Activated CD8-positive, alpha-beta T cell treated with anti-CD3 and anti-CD28 coated beads for 36 hours (primary cell): ENCODE measurements around the gene TRIM38. TPM values are rescaled to one million over a fixed set of nuclear protein-coding genes. Genes with fewer than 3 reads are reported as not detected.

Experiments used
- ATAC-seq: fragments of 200-7000 bp; cut with Tn5 transposase; one replicate; pipeline ENCODE4 v1.10.0; 2021; ENCODE audit warnings: mild to moderate bottlenecking, moderate library complexity
- CTCF ChIA-PET: fragments of 350-600 bp; sonication (Branson Sonifier 250); formaldehyde crosslinking; loops from one replicate; lab custom pipeline; 2021; ENCODE audit warnings: antibody characterized with exemption; lab: Charles Lee
- POLR2A ChIA-PET: fragments of 350-600 bp; sonication (Branson Sonifier 250); formaldehyde crosslinking; loops from one replicate; lab custom pipeline; 2021; ENCODE audit warnings: antibody characterized with exemption; lab: Charles Lee
- DNase-seq: peaks from one replicate; pipeline ENCODE4 v3.0.0-alpha.2; 2020
- H3K27ac Mint-ChIP-seq: one replicate; pipeline ENCODE4 v1.8.0; 2021; ENCODE audit warnings: mild to moderate bottlenecking, mixed read lengths
- H3K27me3 Mint-ChIP-seq: one replicate; pipeline ENCODE4 v1.8.0; 2021; ENCODE audit warnings: mixed read lengths
- H3K36me3 Mint-ChIP-seq: one replicate; pipeline ENCODE4 v1.8.0; 2021; ENCODE audit warnings: low read depth, mixed read lengths
- H3K4me1 Mint-ChIP-seq: one replicate; pipeline ENCODE4 v1.8.0; 2021; ENCODE audit warnings: low read depth, mixed read lengths
- H3K4me3 Mint-ChIP-seq: one replicate; pipeline ENCODE4 v1.8.0; 2021; ENCODE audit warnings: mild to moderate bottlenecking, moderate library complexity, mixed read lengths
- H3K9me3 Mint-ChIP-seq: one replicate; pipeline ENCODE4 v1.8.0; 2021; ENCODE audit warnings: mixed read lengths
- CTCF ChIP-seq: fragments of 200-600 bp; IDR thresholded peaks from one replicate; pipeline ENCODE4 v1.8.0; 2022; ENCODE audit warnings: antibody characterized with exemption, mild to moderate bottlenecking
- intact Hi-C: fragments of 100-400 bp; cut with micrococcal nuclease; formaldehyde crosslinking; loops from one replicate; pipeline ENCODE4 v1.10.0; 2022
- total RNA-seq, 2 experiments: library from RNA; stranded (reverse); gene quantifications; one replicate each; pipeline ENCODE4 v1.2.3, GENCODE V29; 2021

The TRIM38 gene
- total RNA-seq, 2 experiments from 2014 or later: 8.0 to 8.3 TPM

GRCh38 chr6:25953733-25954132, 8.9 kb upstream of the TRIM38 start:
- ATAC-seq (no peak), DNase-seq (no peak)
- Mint-ChIP-seq H3K4me1 (peaks cover 7% of the 10 kb centered on the region), H3K27me3 (peaks cover 2% of the 10 kb centered on the region), H3K27ac (no peak overlapping the region), H3K36me3 (no peaks in the 10 kb centered on the region), H3K4me3 (no peak overlapping the region), H3K9me3 (peaks cover 5% of the 10 kb centered on the region)
- POLR2A ChIA-PET: no interaction called here
- CTCF ChIA-PET: interaction anchor here (1.6 kb wide), 1 partner anchor 49 kb away, joined by 5 read pairs; no protein-coding TSS in a partner anchor
- no peak for TF ChIP-seq CTCF
- intact Hi-C loops: no loop called here

GRCh38 chr6:25954756-25955155, 7.8 kb upstream of the TRIM38 start:
- POLR2A ChIA-PET: no interaction called here
- Mint-ChIP-seq H3K27ac (no peak overlapping the region), H3K27me3 (no peaks in the 10 kb centered on the region), H3K9me3 (peaks cover 9% of the 10 kb centered on the region), H3K4me1 (peaks cover 17% of the 10 kb centered on the region), H3K36me3 (peaks cover 7% of the 10 kb centered on the region), H3K4me3 (no peak overlapping the region)
- intact Hi-C loops: no loop called here
- no peak for DNase-seq
- CTCF ChIA-PET: no interaction called here
- ATAC-seq: no peak
- no peak for TF ChIP-seq CTCF

- DNase-seq (no peak), ATAC-seq (no peak)
- peaks cover 14% of the 10 kb centered on the region for H3K36me3 Mint-ChIP-seq
- ChIA-PET POLR2A (no interaction called here), CTCF (interaction anchor here (1.0 kb wide), 1 partner anchor 13 kb away, joined by 3 read pairs; no protein-coding TSS in a partner anchor)
- H3K27me3 Mint-ChIP-seq: no peaks in the 10 kb centered on the region
- intact Hi-C loops: no loop called here
- no peak overlapping the region for H3K27ac Mint-ChIP-seq
- H3K4me3 Mint-ChIP-seq: no peak overlapping the region
- H3K4me1 Mint-ChIP-seq: peaks cover 32% of the 10 kb centered on the region
- no peak for TF ChIP-seq CTCF
- peaks cover 20% of the 10 kb centered on the region for H3K9me3 Mint-ChIP-seq
Observed at GRCh38 chr6:25956226-25956625, 6.4 kb upstream of the TRIM38 start.

DNA sequence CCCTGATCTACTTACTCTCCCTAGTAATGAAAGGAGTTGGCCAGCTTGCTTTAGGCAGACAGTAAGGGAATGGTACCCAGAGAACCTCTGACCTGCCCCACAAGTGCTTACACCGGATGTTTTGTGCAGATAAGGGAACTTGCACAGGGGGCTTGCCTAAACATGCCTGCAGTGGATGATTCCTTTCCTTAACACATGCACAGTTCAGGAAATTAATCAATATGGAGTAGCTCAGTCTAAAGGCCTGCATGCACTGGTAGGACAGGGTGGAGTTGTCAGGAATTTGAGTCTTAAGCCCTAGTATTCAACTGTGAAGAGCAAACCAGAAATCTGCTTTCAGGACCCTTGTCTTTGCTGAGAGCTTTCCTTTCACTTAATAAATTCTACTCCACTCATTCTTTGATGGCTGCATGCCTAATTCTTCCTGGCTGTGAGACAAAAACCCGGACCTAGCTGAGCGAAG, 3.9 kb upstream of the TRIM38 start:
- H3K4me1 Mint-ChIP-seq: peaks cover 46% of the 10 kb centered on the region

More for the DNA sequence above, 3.9 kb upstream of the TRIM38 start:
- CTCF ChIA-PET: interaction anchor here (0.7 to 1.5 kb wide), 5 partner anchors 34 to 239 kb away, joined by 3 to 10 read pairs (median 4); a partner anchor contains a TSS
- no peak for DNase-seq
- POLR2A ChIA-PET: interaction anchor here (0.6 to 2.5 kb wide), 6 partner anchors 9 to 216 kb away, joined by 3 to 12 read pairs (median 4); no protein-coding TSS in a partner anchor
- peaks cover 20% of the 10 kb centered on the region for H3K9me3 Mint-ChIP-seq
- no peaks in the 10 kb centered on the region for H3K27me3 Mint-ChIP-seq
- H3K36me3 Mint-ChIP-seq: peaks cover 19% of the 10 kb centered on the region
- H3K27ac Mint-ChIP-seq: peak overlapping the region; percentile 78
- no peak for TF ChIP-seq CTCF
- ATAC-seq: no peak
- no peak overlapping the region for H3K4me3 Mint-ChIP-seq
- intact Hi-C loops: no loop called here
